ENCODE data around the gene PSMB9.

- TF ChIP-seq, protein P1, sequence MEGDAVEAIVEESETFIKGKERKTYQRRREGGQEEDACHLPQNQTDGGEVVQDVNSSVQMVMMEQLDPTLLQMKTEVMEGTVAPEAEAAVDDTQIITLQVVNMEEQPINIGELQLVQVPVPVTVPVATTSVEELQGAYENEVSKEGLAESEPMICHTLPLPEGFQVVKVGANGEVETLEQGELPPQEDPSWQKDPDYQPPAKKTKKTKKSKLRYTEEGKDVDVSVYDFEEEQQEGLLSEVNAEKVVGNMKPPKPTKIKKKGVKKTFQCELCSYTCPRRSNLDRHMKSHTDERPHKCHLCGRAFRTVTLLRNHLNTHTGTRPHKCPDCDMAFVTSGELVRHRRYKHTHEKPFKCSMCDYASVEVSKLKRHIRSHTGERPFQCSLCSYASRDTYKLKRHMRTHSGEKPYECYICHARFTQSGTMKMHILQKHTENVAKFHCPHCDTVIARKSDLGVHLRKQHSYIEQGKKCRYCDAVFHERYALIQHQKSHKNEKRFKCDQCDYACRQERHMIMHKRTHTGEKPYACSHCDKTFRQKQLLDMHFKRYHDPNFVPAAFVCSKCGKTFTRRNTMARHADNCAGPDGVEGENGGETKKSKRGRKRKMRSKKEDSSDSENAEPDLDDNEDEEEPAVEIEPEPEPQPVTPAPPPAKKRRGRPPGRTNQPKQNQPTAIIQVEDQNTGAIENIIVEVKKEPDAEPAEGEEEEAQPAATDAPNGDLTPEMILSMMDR (IDR thresholded peaks at IDR 0.05; ENCODE audit: low read depth, low read length, poor library complexity, severe bottlenecking) = no peak
- TF ChIP-seq EZH2phosphoT487 (IDR thresholded peaks at IDR 0.05; ENCODE audit: borderline replicate concordance, low read length) = no peak
These were observed 34.3 kb upstream of the PSMB9 start for GRCh38 chr6:32819729-32820128.
